HG03064 (cell line): ENCODE measurements around the gene CHKA.
"Not testable (repeated sequence)": the region's sequence is repeated elsewhere in the genome, so short reads cannot be mapped to it uniquely, and the experiment has no call there.

Experiments
- ATAC-seq: cut with Tn5 transposase; IDR thresholded peaks from one replicate; pipeline ENCODE4 v1.9.1; 2021; ENCODE audit warnings: low read depth; ENCODE audit not compliant: unreplicated experiment

CHKA gene

DNA sequence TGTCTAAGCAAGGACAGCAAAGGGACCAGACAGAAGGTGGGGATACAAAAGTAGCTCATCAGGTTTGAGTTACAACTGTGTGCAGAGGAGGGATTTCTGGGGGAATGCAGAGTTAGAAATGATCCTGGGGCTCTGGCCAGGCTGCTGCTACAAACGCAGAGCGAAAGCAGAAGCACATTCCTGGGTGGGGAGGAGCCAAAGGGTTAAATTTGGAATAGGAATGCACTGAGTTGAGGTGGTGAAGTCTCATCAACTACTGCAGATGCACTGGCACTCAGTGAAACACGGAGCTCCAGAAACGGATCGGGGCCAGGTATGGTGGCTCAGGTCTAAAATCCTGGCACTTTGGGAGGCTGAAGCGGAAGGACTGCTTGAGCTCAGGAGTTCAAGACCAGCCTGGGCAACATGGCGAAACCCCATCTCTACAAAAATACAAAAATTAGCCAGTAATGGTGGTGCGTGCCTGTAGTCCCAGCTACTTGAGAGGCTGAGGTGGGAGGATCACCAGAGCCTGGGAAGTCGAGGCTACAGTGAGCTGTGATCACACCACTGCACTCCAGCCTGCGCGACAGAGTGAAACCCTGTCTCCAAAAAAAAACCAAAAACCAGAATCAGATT, 3.2 kb downstream of the CHKA start:
- ATAC-seq: no peak

DNA sequence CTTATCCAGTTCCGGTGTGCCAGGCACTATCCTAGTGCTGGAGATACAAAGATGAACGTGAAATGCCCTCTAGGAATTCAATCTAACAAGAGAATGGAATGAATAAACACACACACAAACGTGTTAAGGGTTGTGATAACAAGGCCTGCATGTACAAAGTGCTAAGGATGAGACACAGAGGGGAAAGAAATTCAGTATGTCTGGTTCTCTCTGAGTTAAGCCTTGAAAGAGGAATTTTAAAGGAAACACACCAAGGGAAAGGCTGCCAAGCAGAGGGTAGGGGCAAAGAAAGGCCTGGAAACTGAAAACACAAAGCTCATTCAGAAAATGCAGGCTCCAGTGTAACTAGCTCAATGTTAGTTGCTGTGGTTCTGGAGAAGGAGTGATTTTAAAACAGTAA, 4.2 kb downstream of the CHKA start:
- no peak for ATAC-seq

DNA sequence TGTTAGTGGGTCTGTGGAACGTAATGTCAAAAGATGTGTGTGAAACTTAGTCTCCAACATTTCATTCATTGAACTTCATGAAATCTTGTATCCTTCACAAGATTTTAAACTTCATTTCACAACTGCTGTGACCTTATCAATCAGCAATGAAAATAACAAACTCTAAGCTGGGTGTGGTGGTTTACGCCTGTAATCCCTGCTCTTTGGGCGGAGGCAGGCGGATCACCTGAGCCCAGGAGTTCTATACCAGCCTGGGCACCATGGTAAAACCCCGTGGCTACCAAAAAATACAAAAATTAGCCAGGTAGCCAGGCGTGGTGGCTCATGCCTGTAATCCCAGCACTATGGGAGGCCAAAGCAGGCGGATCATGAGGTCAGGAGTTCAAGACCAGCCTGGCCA, 5.1 kb downstream of the CHKA start:
- ATAC-seq: no peak

- no peak for ATAC-seq
These were observed 5.9 kb downstream of the CHKA start for GRCh38 chr11:68115285-68115684.

GRCh38 chr11:68113986-68114385, 7.2 kb downstream of the CHKA start:
- ATAC-seq: no peak

GRCh38 chr11:68107689-68108088, 13.5 kb downstream of the CHKA start:
- no peak for ATAC-seq

GRCh38 chr11:68106165-68106940, 14.8 kb downstream of the CHKA start:
- ATAC-seq: no peak

- ATAC-seq: no peak
These were observed 21.4 kb downstream of the CHKA start for GRCh38 chr11:68099474-68100405.

DNA sequence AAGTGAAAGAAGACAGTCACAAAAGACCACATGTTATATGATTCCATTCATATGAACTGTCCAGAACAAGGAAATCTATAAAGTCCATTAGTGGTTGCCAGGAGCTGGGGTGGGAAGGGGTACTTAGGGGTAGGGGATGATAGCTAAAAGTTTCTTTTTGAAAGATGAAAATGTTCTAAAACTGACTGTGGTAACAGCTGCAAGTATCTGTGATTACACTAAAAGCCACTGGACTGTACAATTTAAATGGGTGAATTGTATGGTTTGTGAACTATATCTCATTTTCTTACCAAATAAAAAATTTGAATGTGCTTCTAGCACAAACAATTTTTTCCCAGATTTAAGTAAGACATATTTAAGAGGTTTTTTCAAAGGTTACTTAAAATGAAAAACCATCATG, 22.1 kb downstream of the CHKA start:
- no peak for ATAC-seq

DNA sequence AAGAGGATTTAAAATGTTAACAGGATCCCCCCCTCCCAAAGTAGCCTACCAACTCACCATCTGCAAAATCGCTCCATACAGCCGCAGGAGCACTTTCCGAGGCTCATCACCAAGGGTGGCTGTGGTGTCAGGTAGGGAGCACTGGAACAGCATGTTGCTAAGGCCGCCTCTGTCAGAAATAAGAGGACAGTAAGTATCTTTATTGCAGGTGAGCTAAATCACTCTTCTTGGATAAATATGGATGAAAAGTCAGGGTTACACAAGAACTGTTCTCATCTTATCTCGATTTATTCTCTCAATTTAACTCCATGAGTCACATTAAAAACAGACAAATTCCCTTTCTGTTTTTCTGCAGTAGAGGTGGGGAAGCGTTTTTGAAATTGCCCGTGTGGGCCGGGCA, 24.2 kb downstream of the CHKA start:
- no peak for ATAC-seq

DNA sequence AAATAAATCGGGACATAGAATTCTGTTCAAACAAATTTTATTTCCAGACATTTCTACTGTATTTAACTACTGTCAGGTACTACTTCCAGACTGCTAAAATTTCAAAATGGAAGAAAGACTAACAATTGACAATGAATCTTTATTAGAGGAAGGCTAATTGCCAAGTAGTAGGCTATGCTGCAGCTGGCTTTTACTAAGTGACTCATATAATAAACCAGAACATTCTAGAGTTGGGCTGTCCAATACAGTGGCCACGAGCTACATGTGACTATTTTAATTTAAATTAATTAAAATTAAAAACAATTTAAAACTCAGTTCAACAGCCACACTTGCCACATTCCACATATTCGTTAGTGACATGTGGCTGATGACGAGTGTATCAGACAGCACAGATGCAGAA, 27.6 kb downstream of the CHKA start:
- ATAC-seq: no peak

- ATAC-seq: not testable (repeated sequence)
These were observed 28.2 kb downstream of the CHKA start for GRCh38 chr11:68092946-68093345.

DNA sequence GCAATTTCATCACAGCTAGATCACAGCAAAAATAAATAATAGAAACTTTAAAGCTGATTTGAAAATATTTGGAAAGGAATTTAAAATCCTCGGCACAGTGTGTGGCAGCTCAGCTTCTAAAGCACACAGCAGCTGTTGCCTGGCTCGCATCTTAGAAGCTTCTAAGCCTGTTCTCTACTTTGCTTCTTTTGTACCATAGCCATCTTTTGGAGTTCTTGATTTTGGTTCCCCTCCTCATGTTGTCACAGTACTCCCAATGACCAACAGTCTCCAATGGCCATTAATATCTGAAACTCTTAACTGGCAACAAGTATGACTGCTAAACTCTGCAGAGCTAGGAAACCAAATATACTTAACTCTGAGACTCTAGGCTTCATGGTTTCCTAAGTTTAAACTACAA, 28.8 kb downstream of the CHKA start:
- ATAC-seq: no peak

- no peak for ATAC-seq
These were observed 30.5 kb downstream of the CHKA start for GRCh38 chr11:68090706-68091105.

DNA sequence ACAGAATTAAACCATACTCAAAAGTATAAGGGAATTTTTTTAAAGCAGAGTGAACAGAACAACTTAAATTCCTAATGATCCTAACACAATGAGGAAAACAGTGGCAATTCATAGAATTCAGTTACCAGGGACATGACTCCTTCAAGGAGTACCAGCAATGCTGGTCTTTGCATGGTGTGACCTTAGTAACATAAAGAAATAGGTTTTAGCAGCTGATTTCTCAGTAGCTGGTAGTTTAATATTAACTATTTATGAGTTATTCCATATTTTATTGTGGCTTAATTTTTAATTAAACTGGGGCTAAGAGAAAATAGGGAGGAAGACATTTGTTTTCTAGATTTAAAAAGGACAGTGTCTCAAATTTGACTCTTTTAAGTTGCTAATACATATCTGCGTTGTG, 30.9 kb downstream of the CHKA start:
- no peak for ATAC-seq

GRCh38 chr11:68089679-68090078, 31.5 kb downstream of the CHKA start:
- ATAC-seq: no peak

DNA sequence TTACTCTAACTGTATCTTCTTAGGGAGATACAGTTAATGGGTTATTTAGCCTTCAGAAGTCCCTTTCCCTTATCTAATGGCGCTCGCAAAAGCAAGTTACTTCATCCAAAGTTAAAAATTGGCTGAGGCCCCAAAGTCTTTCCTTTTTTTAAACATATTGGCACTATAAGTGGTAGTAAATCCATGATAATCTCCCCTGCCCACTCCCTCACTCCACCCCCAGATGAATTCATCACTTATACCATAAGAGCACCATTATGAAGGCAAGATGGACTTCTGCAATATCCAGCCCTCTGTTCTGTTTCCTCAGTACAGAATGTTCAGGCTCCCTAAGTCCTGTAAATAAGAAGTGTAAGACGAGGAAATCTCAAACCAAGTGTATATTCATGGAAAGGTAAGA, 37.7 kb downstream of the CHKA start:
- no peak for ATAC-seq

GRCh38 chr11:68082481-68082880, 38.7 kb downstream of the CHKA start:
- no peak for ATAC-seq

GRCh38 chr11:68081691-68082090, 39.5 kb downstream of the CHKA start:
- ATAC-seq: no peak

DNA sequence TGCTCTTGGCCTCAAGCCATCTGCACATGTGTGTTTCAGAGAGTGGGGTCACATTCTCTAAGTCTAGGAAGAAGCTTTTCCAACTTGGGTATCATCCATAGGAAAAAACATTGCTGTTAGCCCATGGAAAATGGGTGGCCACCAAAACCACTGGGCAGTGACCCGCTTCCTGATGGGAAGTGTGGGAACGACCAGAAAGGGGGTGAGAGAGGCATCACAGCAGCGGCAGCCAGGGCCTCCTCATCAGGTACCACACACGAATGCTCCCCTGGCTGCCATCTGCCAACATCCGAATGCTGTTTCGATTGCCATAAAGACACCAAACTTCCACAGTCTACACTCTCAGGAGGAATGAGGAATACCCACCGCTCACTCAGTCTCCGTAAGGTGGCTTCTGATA, 40.3 kb downstream of the CHKA start:
- no peak for ATAC-seq
